Ovary (tissue), 3 donors: Measurements from ENCODE around the gene VWCE.
"Not testable (repeated sequence)": the region's sequence is repeated elsewhere in the genome, so short reads cannot be mapped to it uniquely, and the experiment has no call there.

Source experiments
- EP300 ChIP-seq: sonication (generic); formaldehyde crosslinking; IDR thresholded peaks from one replicate; pipeline ENCODE4 v1.6.1; 2017; ENCODE audit warnings: antibody characterized with exemption
- POLR2A ChIP-seq: fragments of 450-650 bp; IDR thresholded peaks from one replicate; pipeline ENCODE4 v1.6.1; 2017; ENCODE audit warnings: antibody characterized with exemption, mild to moderate bottlenecking, moderate library complexity
- TF ChIP-seq, protein P1 (sequence below), 3 donors: fragments of 450-650 bp in 2 of 3; fragments of 200-600 bp in 1 of 3; IDR thresholded peaks; one replicate each; pipeline versions ENCODE4 v1.5.1 to v1.8.0; 2016 to 2022; ENCODE audit warnings: antibody characterized with exemption in 3 of 3, mild to moderate bottlenecking in 1 of 3
- donor health status: DM: no; HTN: no; CAD: no.

DNA sequence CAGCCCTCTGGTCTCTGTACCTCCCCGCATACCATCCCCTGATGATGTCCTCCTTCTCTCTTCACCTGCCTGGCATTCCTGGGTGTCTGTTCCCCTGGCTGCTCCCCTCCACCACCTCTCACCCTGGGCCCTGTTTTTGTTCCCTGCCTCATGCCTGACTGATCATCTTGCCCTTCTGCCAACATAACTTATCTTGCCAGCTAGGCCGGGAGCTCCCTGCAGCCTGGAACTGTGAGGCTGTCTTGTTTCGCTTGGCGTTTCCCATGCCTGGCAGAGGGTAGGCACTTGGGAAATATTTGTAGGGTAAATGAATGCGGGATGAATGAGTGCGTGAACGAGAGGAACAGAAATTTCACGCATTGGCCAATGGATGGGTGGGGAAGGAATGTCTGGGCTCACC is 45.9 kb downstream of the VWCE start:
- TF ChIP-seq, protein P1, sequence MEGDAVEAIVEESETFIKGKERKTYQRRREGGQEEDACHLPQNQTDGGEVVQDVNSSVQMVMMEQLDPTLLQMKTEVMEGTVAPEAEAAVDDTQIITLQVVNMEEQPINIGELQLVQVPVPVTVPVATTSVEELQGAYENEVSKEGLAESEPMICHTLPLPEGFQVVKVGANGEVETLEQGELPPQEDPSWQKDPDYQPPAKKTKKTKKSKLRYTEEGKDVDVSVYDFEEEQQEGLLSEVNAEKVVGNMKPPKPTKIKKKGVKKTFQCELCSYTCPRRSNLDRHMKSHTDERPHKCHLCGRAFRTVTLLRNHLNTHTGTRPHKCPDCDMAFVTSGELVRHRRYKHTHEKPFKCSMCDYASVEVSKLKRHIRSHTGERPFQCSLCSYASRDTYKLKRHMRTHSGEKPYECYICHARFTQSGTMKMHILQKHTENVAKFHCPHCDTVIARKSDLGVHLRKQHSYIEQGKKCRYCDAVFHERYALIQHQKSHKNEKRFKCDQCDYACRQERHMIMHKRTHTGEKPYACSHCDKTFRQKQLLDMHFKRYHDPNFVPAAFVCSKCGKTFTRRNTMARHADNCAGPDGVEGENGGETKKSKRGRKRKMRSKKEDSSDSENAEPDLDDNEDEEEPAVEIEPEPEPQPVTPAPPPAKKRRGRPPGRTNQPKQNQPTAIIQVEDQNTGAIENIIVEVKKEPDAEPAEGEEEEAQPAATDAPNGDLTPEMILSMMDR (IDR thresholded peaks at IDR 0.05), result not testable (repeated sequence)
- not testable (repeated sequence) for TF ChIP-seq EP300, POLR2A
